ENCODE results near the gene EHF.

EHF gene

GRCh38 chr11:34625576-34625975 lies 4.7 kb downstream of the EHF start:
- DNase-seq (ENCODE audit: low read depth) = no peak

- DNase-seq (ENCODE audit: low read depth) = no peak
These were observed 5.5 kb downstream of the EHF start for GRCh38 chr11:34626393-34626792.

GRCh38 chr11:34627197-34627596 lies 6.3 kb downstream of the EHF start:
- no peak for DNase-seq (ENCODE audit: low read depth)

- no peak for DNase-seq (ENCODE audit: low read depth)
These were observed 8.8 kb downstream of the EHF start for GRCh38 chr11:34629711-34630110.

- DNase-seq (ENCODE audit: low read depth) = no peak
These were observed 9.7 kb downstream of the EHF start for GRCh38 chr11:34630544-34630943.

- no peak for DNase-seq (ENCODE audit: low read depth)
These were observed 10.4 kb downstream of the EHF start for GRCh38 chr11:34631297-34631696.

- no peak for DNase-seq (ENCODE audit: low read depth)
These were observed 10.8 kb downstream of the EHF start for GRCh38 chr11:34631737-34632104.

GRCh38 chr11:34632105-34632791 lies 11.4 kb downstream of the EHF start:
- peak; percentile 62 for DNase-seq (ENCODE audit: low read depth)

- DNase-seq (ENCODE audit: low read depth) = no peak
These were observed 12.7 kb downstream of the EHF start for GRCh38 chr11:34633640-34633989.

GRCh38 chr11:34633990-34634693 lies 13.2 kb downstream of the EHF start:
- DNase-seq (ENCODE audit: low read depth) = peak; percentile 68

- DNase-seq (ENCODE audit: low read depth) = no peak
These were observed 13.8 kb downstream of the EHF start for GRCh38 chr11:34634694-34635062.

- DNase-seq (ENCODE audit: low read depth) = no peak
These were observed 15.2 kb downstream of the EHF start for GRCh38 chr11:34636127-34636526.

GRCh38 chr11:34637303-34637702 lies 16.4 kb downstream of the EHF start:
- no peak for DNase-seq (ENCODE audit: low read depth)

- no peak for DNase-seq (ENCODE audit: low read depth)
These were observed 18.0 kb downstream of the EHF start for GRCh38 chr11:34638897-34639296.

- no peak for DNase-seq (ENCODE audit: low read depth)
These were observed 18.7 kb downstream of the EHF start for GRCh38 chr11:34639545-34639944.

GRCh38 chr11:34640050-34640923 lies 19.4 kb downstream of the EHF start:
- no peak for DNase-seq (ENCODE audit: low read depth)

- DNase-seq (ENCODE audit: low read depth) = no peak
These were observed 20.0 kb downstream of the EHF start for GRCh38 chr11:34640924-34641275.

- DNase-seq (ENCODE audit: low read depth) = no peak
These were observed 20.6 kb downstream of the EHF start for GRCh38 chr11:34641456-34641855.

- no peak for DNase-seq (ENCODE audit: low read depth)
These were observed 21.2 kb downstream of the EHF start for GRCh38 chr11:34642001-34642554.

GRCh38 chr11:34642873-34643272 lies 22.0 kb downstream of the EHF start:
- no peak for DNase-seq (ENCODE audit: low read depth)

GRCh38 chr11:34643311-34643710 lies 22.4 kb downstream of the EHF start:
- no peak for DNase-seq (ENCODE audit: low read depth)

- no peak for DNase-seq (ENCODE audit: low read depth)
These were observed 23.0 kb downstream of the EHF start for GRCh38 chr11:34643846-34644245.
